ENCODE measurements around the gene IWS1.

Gene IWS1

GRCh38 chr2:127449898-127450297 lies 76.4 kb downstream of the IWS1 start:
- ATAC-seq (no peak), DNase-seq (ENCODE audit: low spot score in 2 of 2) (no peak)
- no peaks in the 10 kb centered on the region for H3K36me3 Mint-ChIP-seq
- H3K27ac Mint-ChIP-seq = no peak overlapping the region
- no peaks in the 10 kb centered on the region for H3K4me1 Mint-ChIP-seq
- no peak overlapping the region for H3K4me3 Mint-ChIP-seq
- peaks cover 7% of the 10 kb centered on the region for H3K9me3 Mint-ChIP-seq

- Mint-ChIP-seq H3K9me3 (peaks cover 7% of the 10 kb centered on the region), H3K27ac (no peak overlapping the region), H3K36me3 (no peaks in the 10 kb centered on the region), H3K4me1 (no peaks in the 10 kb centered on the region), H3K4me3 (no peak overlapping the region)
- DNase-seq (ENCODE audit: low spot score in 2 of 2) = no peak
- no peak for ATAC-seq
Measured at GRCh38 chr2:127449414-127449813, 76.9 kb downstream of the IWS1 start.

DNA sequence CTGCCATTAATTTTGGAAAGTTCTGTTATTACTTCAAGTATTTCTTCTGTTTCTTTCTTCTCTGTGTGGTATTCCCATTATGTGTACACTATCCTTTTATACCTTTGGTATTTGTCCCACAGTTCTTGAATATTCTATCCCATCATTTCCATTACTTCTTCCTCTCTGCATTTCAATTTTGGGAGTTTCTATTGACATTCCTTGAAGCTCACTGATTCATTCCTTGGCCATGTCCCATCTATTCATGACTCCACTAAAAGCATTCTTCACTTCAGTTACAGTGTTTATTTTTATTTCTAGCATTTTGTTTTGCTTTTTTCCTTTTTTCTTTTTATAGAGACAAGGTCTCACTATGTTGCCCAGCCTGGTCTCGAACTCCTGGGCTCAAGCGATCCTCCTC lies 77.8 kb downstream of the IWS1 start:
- DNase-seq (ENCODE audit: low spot score in 2 of 2) = no peak
- no peak for ATAC-seq
- Mint-ChIP-seq H3K4me1 (no peaks in the 10 kb centered on the region), H3K9me3 (peaks cover 7% of the 10 kb centered on the region), H3K4me3 (no peak overlapping the region), H3K27ac (no peak overlapping the region), H3K36me3 (no peaks in the 10 kb centered on the region)

DNA sequence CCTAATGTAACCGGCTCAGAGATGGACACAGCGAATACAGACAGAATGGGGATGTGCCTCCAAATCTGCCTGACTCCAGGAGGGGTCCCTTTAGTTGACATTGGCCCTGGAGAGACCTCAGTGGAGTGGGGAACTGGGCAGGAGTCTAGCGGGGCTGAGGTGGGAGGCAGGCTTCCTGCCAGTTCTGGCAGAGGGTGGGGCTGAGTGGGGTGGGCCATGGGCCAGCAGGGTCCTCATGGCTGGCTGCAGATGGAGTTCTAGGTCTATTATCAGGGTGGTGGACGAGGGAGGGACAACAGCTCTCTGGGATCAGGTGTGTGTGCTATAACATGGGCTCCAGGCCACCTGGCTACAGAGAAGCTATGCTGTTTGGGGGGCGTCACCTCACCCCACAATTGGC lies 86.9 kb downstream of the IWS1 start:
- no peak for DNase-seq (ENCODE audit: low spot score in 2 of 2)
- no peaks in the 10 kb centered on the region for H3K4me1 Mint-ChIP-seq
- H3K4me3 Mint-ChIP-seq = no peak overlapping the region
- no peak for ATAC-seq
- peaks cover 4% of the 10 kb centered on the region for H3K9me3 Mint-ChIP-seq
- no peaks in the 10 kb centered on the region for H3K36me3 Mint-ChIP-seq
- no peak overlapping the region for H3K27ac Mint-ChIP-seq

GRCh38 chr2:127437781-127438726 lies 88.2 kb downstream of the IWS1 start:
- H3K9me3 Mint-ChIP-seq = peaks cover 4% of the 10 kb centered on the region
- no peak overlapping the region for H3K4me3 Mint-ChIP-seq
- no peak for ATAC-seq

DNA sequence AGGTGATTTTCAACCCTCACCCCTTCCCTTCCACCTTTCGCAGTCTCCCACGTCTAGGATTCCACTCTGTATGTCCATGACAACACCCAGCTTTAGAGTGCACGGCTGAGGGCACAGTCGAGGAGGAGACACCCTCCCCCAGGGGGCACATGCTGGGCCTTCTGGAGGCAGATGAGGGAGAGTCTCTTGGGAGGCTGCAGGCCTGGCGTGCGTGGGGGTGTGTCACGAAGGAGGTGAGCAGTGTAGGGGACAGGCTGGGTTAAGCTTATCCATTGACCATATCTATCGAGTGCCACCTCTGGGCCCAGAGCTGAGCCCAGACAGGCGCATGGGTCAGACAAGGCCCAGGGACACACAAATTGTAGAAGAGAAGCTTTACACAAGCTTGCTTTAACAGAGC lies 89.2 kb downstream of the IWS1 start:
- no peak overlapping the region for H3K4me3 Mint-ChIP-seq

More at GRCh38 chr2:127437781-127438726, 88.2 kb downstream of the IWS1 start:
- DNase-seq (ENCODE audit: low spot score in 2 of 2) = peak in 1 of 2 donors; percentile 42
- no peak overlapping the region for H3K27ac Mint-ChIP-seq
- no peaks in the 10 kb centered on the region for H3K4me1 Mint-ChIP-seq
- no peaks in the 10 kb centered on the region for H3K36me3 Mint-ChIP-seq

DNA sequence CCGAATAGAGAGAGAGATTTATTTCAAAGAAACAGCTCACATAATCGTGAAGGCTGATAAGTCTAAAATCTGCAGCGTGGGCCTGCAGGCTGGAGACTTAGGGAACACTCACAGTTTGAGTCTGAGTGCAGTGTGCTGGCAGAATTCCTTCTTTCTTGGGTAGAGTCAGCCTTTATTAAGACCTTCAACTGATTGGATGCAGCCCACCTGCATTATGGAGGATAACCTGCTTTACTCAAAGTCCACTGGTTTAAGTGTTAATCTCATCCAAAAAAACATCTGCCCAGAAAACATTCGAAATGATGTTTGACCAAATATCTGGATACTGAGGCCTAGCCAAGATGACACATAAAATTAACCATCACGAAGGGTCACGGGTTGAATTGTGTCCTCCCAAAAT lies 91.8 kb downstream of the IWS1 start:
- Mint-ChIP-seq H3K4me3 (no peak overlapping the region), H3K36me3 (no peaks in the 10 kb centered on the region), H3K9me3 (no peaks in the 10 kb centered on the region), H3K4me1 (no peaks in the 10 kb centered on the region), H3K27ac (no peak overlapping the region)
- ATAC-seq (no peak), DNase-seq (ENCODE audit: low spot score in 2 of 2) (no peak)

More for the DNA sequence above, 89.2 kb downstream of the IWS1 start:
- peak in 1 of 2 donors; percentile 37 for DNase-seq (ENCODE audit: low spot score in 2 of 2)
- no peak for ATAC-seq
- no peaks in the 10 kb centered on the region for H3K4me1 Mint-ChIP-seq
- H3K36me3 Mint-ChIP-seq = no peaks in the 10 kb centered on the region
- peaks cover 4% of the 10 kb centered on the region for H3K9me3 Mint-ChIP-seq
- H3K27ac Mint-ChIP-seq = no peak overlapping the region

- Mint-ChIP-seq H3K9me3 (no peaks in the 10 kb centered on the region), H3K4me1 (no peaks in the 10 kb centered on the region), H3K4me3 (no peak overlapping the region), H3K36me3 (no peaks in the 10 kb centered on the region), H3K27ac (no peak overlapping the region)
- peak in 1 of 2 donors; percentile 30 for DNase-seq (ENCODE audit: low spot score in 2 of 2)
- no peak for ATAC-seq
Measured at GRCh38 chr2:127431408-127432023, 94.8 kb downstream of the IWS1 start.

Data from stimulated activated effector memory CD8-positive, alpha-beta T cell treated with anti-CD3 and anti-CD28 coated beads, Interleukin-12 subunit alpha, Interleukin-12 subunit beta, amount 100 ng/mL, for 72 hours (primary cell).